Measurements from ENCODE around the gene KIF4A.
A peak's percentile ranks its signal among the peaks of the same experiment; 100 is the strongest.

Gene KIF4A

GRCh38 chrX:70444326-70444945, 154.5 kb downstream of the KIF4A start, which contains the start of gene DLG3:
TSS of gene DLG3 (plus strand) at chrX:70444835. CDS start at chrX:70445202, 367 bp downstream.
- DNase-seq = no peak

DNA sequence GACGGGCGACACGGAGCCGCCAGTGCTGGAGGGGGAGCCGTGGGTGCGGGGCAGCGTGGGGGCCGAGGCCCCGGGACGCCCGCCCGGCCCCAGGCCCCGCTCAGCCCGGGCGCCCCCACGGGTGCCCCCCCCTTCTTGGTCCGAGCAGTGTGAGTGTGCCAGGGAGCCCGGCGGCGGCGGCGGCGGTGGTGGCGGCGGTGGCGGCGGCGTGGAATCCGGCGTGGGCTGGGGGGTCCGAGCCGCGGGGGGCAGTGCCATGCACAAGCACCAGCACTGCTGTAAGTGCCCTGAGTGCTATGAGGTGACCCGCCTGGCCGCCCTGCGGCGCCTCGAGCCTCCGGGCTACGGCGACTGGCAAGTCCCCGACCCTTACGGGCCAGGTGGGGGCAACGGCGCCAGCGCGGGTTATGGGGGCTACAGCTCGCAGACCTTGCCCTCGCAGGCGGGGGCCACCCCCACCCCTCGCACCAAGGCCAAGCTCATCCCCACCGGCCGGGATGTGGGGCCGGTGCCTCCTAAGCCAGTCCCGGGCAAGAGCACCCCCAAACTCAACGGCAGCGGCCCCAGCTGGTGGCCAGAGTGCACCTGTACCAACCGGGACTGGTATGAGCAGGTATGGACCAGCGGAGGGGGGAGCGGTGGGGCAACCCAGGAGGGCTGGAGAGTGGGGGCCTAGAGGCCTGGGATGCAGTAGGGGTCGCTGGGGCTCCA, 155.2 kb downstream of the KIF4A start:
- DNase-seq = no peak

DNA sequence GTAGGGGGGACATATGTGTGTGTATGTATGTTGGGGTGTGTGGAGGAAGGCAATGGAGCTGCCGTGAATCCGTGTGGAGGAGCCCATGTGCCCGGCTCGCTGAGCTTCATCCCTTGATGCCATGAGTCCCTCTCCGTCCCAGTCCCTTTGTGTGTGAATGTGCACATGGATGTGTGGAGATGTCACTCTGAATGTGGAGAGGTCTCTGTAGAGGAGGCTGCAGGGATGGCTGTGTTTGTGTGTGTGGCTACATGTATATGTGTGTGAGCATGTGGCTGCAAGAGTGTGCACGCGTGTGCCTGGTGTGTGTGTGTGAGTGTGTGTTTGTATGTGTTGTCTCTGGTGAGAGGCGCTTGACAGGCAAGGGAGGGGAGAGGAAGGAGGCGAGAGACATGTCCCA, 156.0 kb downstream of the KIF4A start:
- no peak for DNase-seq

- no peak for DNase-seq
These were observed 156.8 kb downstream of the KIF4A start for GRCh38 chrX:70446380-70447350.

GRCh38 chrX:70449457-70449966, 159.6 kb downstream of the KIF4A start:
- DNase-seq = no peak

DNA sequence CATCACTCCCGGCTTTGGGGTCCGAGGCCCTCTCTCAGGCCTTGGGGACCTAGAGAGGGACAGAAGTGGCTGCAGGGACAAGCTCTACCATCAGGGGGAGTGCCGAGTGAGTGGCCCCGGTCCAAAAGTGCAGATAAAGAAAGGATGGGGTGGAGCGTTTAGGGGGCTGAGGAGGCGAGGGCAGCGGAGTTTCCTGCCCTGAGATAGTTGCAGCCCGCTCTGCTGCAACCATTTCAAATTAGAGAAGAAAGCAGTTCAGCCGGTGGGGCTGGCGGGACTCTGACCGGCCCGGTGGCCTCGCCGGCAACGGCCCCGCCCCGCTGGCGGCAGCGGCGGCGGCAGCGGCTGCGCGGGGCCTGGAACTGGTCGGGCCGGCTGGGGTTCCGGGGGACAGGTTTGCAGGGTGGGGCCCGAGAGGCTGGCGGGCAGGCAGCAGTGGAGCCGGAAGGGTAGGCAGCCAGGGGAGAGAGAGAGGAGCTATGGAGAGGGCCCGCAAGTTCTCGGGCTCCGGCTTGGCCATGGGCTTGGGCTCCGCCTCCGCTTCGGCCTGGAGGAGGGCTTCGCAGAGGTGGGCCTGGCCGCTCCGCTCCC, 162.3 kb downstream of the KIF4A start:
- no peak for DNase-seq

DNA sequence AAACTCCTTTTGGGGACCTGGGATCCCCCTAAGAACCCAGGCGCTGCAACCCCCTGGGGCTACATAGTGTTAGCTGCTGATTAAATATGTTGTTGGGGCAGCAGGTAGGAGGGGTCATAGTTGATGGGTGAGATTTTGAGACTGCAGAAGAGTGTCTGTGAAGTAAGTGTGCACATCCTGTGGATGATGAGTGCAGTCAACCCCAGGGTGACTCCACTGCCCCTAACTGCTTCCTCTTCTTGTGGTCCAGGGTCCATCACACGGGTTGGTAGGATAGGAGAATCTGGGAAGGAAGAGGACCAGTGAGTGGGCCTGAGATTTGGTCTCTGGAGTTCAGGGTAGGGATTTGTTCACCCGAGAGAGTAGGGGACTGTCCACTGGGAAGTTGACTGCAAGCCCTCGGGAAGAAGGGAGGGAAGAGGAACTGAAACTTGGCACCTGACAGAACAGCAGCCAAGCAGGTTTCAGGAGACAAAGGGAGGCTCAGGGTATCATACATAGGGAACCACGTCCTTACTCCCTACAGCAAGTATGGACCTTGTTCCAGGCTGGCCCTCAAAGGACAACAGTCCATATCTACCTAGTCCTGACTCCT, 163.2 kb downstream of the KIF4A start:
- DNase-seq = no peak

DNA sequence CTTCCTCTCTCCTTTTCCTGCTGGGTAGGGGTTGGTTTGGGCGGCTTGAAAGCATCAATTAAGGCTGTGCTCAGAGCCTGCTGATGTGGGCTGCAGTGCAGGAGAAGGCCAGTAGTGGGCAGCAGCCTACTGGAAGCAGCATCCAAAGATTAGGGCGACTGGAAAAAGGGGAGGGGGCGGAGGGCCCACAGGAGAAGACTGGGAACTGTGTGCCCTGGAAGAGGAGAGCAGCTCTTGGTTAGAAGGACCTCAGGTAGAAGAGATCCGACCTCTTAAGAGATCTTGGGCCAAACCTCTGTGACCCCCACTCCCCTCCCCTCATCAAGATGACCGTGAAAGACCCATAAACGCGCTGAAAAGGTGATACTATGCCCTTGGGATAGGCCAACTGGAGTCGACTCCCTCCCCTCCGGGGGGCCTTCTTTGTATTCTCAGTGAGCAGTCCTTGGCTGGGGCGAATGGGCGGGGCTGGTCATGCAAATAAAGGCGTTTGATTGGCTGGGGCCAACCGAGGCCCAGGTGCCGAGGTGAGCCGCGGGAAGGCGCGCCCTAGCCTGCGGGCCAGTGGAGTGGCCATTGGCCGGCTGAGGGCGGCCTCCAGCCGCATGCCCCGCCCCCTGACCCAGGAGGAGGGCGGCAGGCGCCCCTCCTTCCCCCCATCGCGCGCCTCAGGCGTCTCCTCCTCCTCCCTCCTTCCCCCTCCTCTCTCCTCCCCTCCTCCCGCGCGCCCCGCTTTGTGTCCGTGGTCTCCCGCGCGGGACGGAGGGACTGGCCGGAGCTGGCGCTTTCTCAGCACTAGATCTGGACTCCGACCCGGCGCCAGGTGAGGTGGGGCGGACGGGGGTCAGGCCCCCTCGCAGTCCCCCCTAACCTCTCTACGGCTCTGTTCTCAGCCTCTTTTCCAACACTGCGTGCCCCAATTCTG, 164.8 kb downstream of the KIF4A start:
- peak; percentile 71 for DNase-seq

DNA sequence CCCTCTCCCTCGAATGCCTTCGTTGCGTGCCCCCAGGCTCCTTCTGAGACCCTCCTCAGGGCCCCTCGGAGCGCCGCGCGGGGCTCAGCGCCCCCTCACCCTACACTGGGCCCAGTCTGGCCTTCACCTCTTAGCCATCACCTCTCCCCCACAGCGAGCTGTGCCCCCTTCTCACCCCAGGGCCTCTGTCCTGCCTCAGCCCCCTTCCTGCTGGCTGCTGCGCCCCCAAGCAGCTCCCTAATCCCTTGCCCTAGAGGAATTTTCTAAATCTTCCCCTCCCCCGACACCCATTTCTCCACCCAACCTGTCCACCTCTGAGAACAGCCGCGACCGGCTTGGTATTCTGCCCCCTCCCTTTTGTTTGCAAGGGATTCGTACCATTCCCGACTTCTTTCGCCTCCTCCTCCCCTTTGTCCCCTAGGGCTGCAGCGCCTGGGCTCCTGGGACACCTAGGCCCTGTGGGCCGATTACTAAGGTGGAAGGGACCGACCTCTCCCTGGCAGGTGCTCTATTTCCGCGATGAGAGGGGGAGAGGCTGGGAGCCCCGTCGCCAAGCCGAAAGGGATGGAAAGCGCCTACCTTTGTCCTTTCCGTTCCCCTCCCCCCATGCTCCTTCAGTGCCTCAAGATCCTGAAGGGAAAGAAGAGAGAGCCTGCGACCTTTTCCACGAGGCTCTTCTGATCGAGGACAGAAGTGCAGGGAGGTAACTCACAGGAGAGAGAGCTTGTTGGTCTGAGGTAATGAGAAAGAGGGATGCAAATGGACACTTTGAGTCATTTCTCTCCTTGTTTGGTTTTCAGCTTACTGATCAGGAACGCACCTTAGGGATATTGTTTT, 165.7 kb downstream of the KIF4A start:
- no peak for DNase-seq

- no peak for DNase-seq
These were observed 166.4 kb downstream of the KIF4A start for GRCh38 chrX:70456256-70456655.

- no peak for DNase-seq
These were observed 171.1 kb downstream of the KIF4A start for GRCh38 chrX:70461026-70461425.

GRCh38 chrX:70464051-70464450, 174.1 kb downstream of the KIF4A start:
- DNase-seq = no peak

DNA sequence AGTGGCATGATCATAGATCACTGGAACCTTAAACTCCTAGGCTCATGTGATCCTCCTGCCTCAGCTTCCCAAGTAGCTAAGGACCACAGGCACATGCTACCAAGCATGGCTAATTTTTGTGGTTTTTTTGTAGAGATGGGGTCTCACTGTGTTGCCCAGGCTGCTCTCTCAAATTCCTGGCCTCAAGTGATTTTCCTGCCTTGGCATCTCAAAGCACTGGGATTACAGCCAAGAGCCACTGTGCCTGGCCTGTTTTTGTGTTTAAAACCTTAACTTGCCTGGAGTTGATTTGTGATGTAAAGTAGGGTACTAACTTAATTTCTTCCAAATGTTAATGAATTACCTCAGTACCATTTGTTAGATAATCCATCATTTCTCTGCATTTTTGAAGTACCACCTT, 177.1 kb downstream of the KIF4A start:
- no peak for DNase-seq

DNA sequence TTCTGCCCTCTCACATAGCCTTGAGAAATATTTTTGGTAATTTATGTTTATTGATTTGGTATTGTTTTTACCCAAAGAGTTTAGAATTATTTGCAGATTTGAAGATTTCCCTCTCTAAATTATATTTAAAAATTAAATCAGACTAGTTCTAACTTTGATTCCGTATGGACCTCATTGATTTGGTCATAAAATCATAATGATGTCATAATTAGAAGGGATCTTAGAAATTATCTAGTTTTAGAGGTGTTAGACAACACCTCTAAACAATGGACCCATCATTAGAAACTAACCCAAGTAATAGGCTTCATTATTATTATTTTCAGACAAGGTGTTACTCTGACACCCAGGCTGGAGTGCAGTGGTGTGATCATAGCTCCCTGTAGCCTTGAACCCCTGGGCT, 178.8 kb downstream of the KIF4A start:
- DNase-seq = no peak
